HG02642 (cell line): ENCODE results near the gene HOATZ.
A peak's percentile ranks its signal among the peaks of the same experiment; 100 is the strongest.

Experiments used
- ATAC-seq: cut with Tn5 transposase; IDR thresholded peaks from one replicate; pipeline ENCODE4 v1.9.1; 2021; ENCODE audit warnings: mild to moderate bottlenecking; ENCODE audit not compliant: unreplicated experiment, poor library complexity

The HOATZ gene

GRCh38 chr11:111520560-111520959 is 6.0 kb downstream of the HOATZ start:
- ATAC-seq: no peak

- no peak for ATAC-seq
Measured at GRCh38 chr11:111521135-111521534, 6.6 kb downstream of the HOATZ start.

GRCh38 chr11:111522426-111522825 is 7.8 kb downstream of the HOATZ start:
- no peak for ATAC-seq

GRCh38 chr11:111523343-111523742 is 8.8 kb downstream of the HOATZ start:
- no peak for ATAC-seq

- ATAC-seq: no peak
Measured at GRCh38 chr11:111524056-111524455, 9.5 kb downstream of the HOATZ start.

- ATAC-seq: no peak
Measured at GRCh38 chr11:111525456-111525855, 10.9 kb downstream of the HOATZ start.

GRCh38 chr11:111526501-111526900 is 11.9 kb downstream of the HOATZ start:
- ATAC-seq: no peak

- no peak for ATAC-seq
Measured at GRCh38 chr11:111527279-111527678, 12.7 kb downstream of the HOATZ start.

GRCh38 chr11:111528557-111528956 is 14.0 kb downstream of the HOATZ start:
- no peak for ATAC-seq

GRCh38 chr11:111530091-111530490 is 15.5 kb downstream of the HOATZ start:
- ATAC-seq: no peak

GRCh38 chr11:111531136-111531535 is 16.6 kb downstream of the HOATZ start:
- no peak for ATAC-seq

GRCh38 chr11:111531687-111532364 is 17.2 kb downstream of the HOATZ start:
- peak; percentile 64 for ATAC-seq

- ATAC-seq: no peak
Measured at GRCh38 chr11:111532365-111532709, 17.8 kb downstream of the HOATZ start.

GRCh38 chr11:111535281-111535680 is 20.7 kb downstream of the HOATZ start:
- ATAC-seq: no peak

GRCh38 chr11:111537336-111537860 is 22.8 kb downstream of the HOATZ start:
- no peak for ATAC-seq

- no peak for ATAC-seq
Measured at GRCh38 chr11:111538407-111539114, 24.0 kb downstream of the HOATZ start.

GRCh38 chr11:111539426-111540113 is 25.0 kb downstream of the HOATZ start:
- ATAC-seq: no peak

- no peak for ATAC-seq
Measured at GRCh38 chr11:111540114-111540936, 25.7 kb downstream of the HOATZ start, which contains the start of gene LAYN. TSS of gene LAYN (plus strand) at chr11:111540720. CDS start at chr11:111540844, 124 bp downstream.

GRCh38 chr11:111540937-111541253 is 26.3 kb downstream of the HOATZ start:
- ATAC-seq: no peak

- ATAC-seq: no peak
Measured at GRCh38 chr11:111541254-111542061, 26.9 kb downstream of the HOATZ start.
